ENCODE data around the gene PPFIA1. TPM values are rescaled to one million over a fixed set of nuclear protein-coding genes. Genes with fewer than 3 reads are reported as not detected.

The PPFIA1 gene
- total and polyA plus RNA-seq, 2 of the 13 experiments (the other 11 are each of a cell fraction or from before 2014, with no cell fraction given) = 29.9 to 45.2 TPM

- BruUV-seq (replicated peaks) = no TSS peak
- ATAC-seq = no peak
- Histone ChIP-seq H3K27ac (ENCODE audit: extremely low read length, insufficient read depth, low read length) (no peak overlapping the region), H3K4me1 (ENCODE audit: insufficient read depth, low read length) (peaks cover 43% of the 10 kb centered on the region), H3K36me3 (replicated peaks in 1 of 2; ENCODE audit: control insufficient read depth in 1 of 2, insufficient read depth in 2 of 2, low read length in 2 of 2) (peaks cover 5 to 14% of the 10 kb centered on the region in 2 experiments), H3K4me2 (ENCODE audit: low read depth, low read length) (no peak overlapping the region), H3K9me3 (ENCODE audit: low read length) (no peaks in the 10 kb centered on the region), H3K4me3 (replicated peaks in 1 of 3; ENCODE audit: insufficient read depth in 1 of 3, low read depth in 2 of 3, low read length in 3 of 3) (no peak overlapping the region), H2AFZ (ENCODE audit: low read length) (no peak overlapping the region), H4K20me1 (ENCODE audit: insufficient read depth, low read length) (peaks cover 10% of the 10 kb centered on the region; the same call in 1 of the 2 replicates), H3K27me3 (ENCODE audit: control insufficient read depth in 1 of 2, insufficient read depth in 2 of 2, low read length in 2 of 2) (no peaks in the 10 kb centered on the region), H3K9ac (ENCODE audit: insufficient read depth, low read depth, low read length) (no peak overlapping the region), H3K79me2 (ENCODE audit: insufficient read depth, low read length) (peaks cover 17% of the 10 kb centered on the region)
- intact Hi-C loops (cut with micrococcal nuclease; ENCODE audit: unreplicated experiment) (loop anchor here (2.0 kb wide), 1 partner anchor 34 kb away; no protein-coding TSS in a partner anchor), in situ Hi-C loops (cut with HindIII; ENCODE audit: extremely low pct_ligation_motif_present, low pct_unique_long_range_greater_than_20kb) (no loop called here)
- no peak for DNase-seq (ENCODE audit: low spot score)
- CTCF ChIA-PET (ENCODE audit: low intra/inter-chr PET ratio, low total read pairs) = no interaction called here
- POLR2A ChIA-PET = no interaction called here
- WGBS (ENCODE audit: low lambda C conversion rate) = 94% methylated on average over 7 of the region's 7 CpGs
- FAIRE-seq = no peak
- TF ChIP-seq CREB1 (IDR thresholded peaks at IDR 0.05) = no peak
- no peak for TF ChIP-seq CREB1 (CRISPR knock-in tag; IDR thresholded peaks at IDR 0.05)
- no peak for TF ChIP-seq ZNF558 (CRISPR knock-in tag; IDR thresholded peaks at IDR 0.05; ENCODE audit: borderline replicate concordance)
- TF ChIP-seq RARA (CRISPR knock-in tag; IDR thresholded peaks at IDR 0.05) = no peak
- TF ChIP-seq SIX4 (CRISPR knock-in tag; IDR thresholded peaks at IDR 0.05) = no peak
- no peak for TF ChIP-seq NONO (IDR thresholded peaks at IDR 0.05)
- TF ChIP-seq NONO (CRISPR knock-in tag; conservative IDR thresholded peaks at IDR 0.05) = no peak
- TF ChIP-seq POLR2G (IDR thresholded peaks at IDR 0.05; ENCODE audit: low read depth, low read length) = no peak
- no peak for TF ChIP-seq CBX5 (CRISPR knock-in tag; IDR thresholded peaks at IDR 0.05; ENCODE audit: borderline replicate concordance)
- TF ChIP-seq TBP (CRISPR knock-in tag; IDR thresholded peaks at IDR 0.05) = no peak
- TF ChIP-seq ZNF17 (CRISPR knock-in tag; IDR thresholded peaks at IDR 0.05) = no peak
- no peak for TF ChIP-seq SP140L (CRISPR knock-in tag; IDR thresholded peaks at IDR 0.05; ENCODE audit: borderline replicate concordance)
- TF ChIP-seq ZNF704 (CRISPR knock-in tag; IDR thresholded peaks at IDR 0.05; ENCODE audit: borderline replicate concordance) = no peak
- TF ChIP-seq KLF16 (CRISPR knock-in tag; IDR thresholded peaks at IDR 0.05) = no peak
- TF ChIP-seq ATF2 (CRISPR knock-in tag; IDR thresholded peaks at IDR 0.05) = no peak
- TF ChIP-seq FOXP4 (CRISPR knock-in tag; IDR thresholded peaks at IDR 0.05) = no peak
Measured at GRCh38 chr11:70302419-70302752, 31.9 kb downstream of the PPFIA1 start.

Data from HepG2 (cell line).